Tibial nerve (tissue), 4 donors: ENCODE results near the gene GIGYF1. TPM values are rescaled to one million over a fixed set of nuclear protein-coding genes. Genes with fewer than 3 reads are reported as not detected.
"Not testable (repeated sequence)": the region's sequence is repeated elsewhere in the genome, so short reads cannot be mapped to it uniquely, and the experiment has no call there.

Source experiments
- DNase-seq, 2 donors: peaks; one replicate each; pipeline ENCODE4 v3.0.0-alpha.2; 2019; ENCODE audit warnings: low spot score in 2 of 2
- H3K27ac ChIP-seq, 4 donors: fragments of 200-600 bp; sonication (generic) in 3 of 4; one replicate each; pipeline ENCODE4 v1.5.1; 2017 to 2019; ENCODE audit warnings: mild to moderate bottlenecking in 1 of 4
- H3K27me3 ChIP-seq, 2 donors: fragments of 200-600 bp; sonication (generic) in 1 of 2; one replicate each; pipeline versions ENCODE4 v1.5.1 to v1.6.0; 2017 to 2019
- H3K36me3 ChIP-seq, 3 donors: fragments of 200-600 bp; sonication (generic); one replicate each; pipeline ENCODE4 v1.5.1; 2018 to 2019
- H3K4me1 ChIP-seq, 4 donors: fragments of 200-600 bp; sonication (generic) in 3 of 4; one replicate each; pipeline ENCODE4 v1.5.1; 2017 to 2019
- H3K4me3 ChIP-seq, 4 donors: fragments of 200-600 bp; sonication (generic) in 3 of 4; one replicate each; pipeline ENCODE4 v1.5.1; 2017 to 2019; ENCODE audit warnings: mild to moderate bottlenecking in 1 of 4, moderate library complexity in 1 of 4
- H3K9me3 ChIP-seq, 4 donors: fragments of 200-600 bp; sonication (generic) in 3 of 4; one replicate each; pipeline ENCODE4 v1.5.1; 2017 to 2019
- EP300 ChIP-seq, 2 donors: sonication (generic); formaldehyde crosslinking; IDR thresholded peaks; one replicate each; pipeline ENCODE4 v1.6.1; 2017; ENCODE audit warnings: antibody characterized with exemption in 2 of 2, mild to moderate bottlenecking in 1 of 2
- POLR2A ChIP-seq, 2 donors: fragments of 450-650 bp; IDR thresholded peaks; one replicate each; pipeline ENCODE4 v1.6.1; 2017; ENCODE audit warnings: antibody characterized with exemption in 2 of 2, mild to moderate bottlenecking in 2 of 2, moderate library complexity in 2 of 2
- WGBS, 2 donors: methylation state at CpG; one replicate each; pipeline ENCODE4 v1.1.5; 2018; 5-methylcytosine and 5-hydroxymethylcytosine counted together
- total RNA-seq, 4 donors: library from RNA; depleted of rRNA; stranded (reverse); fragments of >200 nt; gene quantifications; one replicate each; pipeline ENCODE4 v1.1.0, GENCODE V29; 2016
- TF ChIP-seq, protein P1 (sequence below), 5 experiments: fragments of 200-600 bp in 3 of 5; fragments of 450-650 bp in 2 of 5; sonication (generic) in 3 of 5; IDR thresholded peaks; one replicate each; pipeline ENCODE4 v1.5.1; 2016 to 2019; ENCODE audit warnings: antibody characterized with exemption in 5 of 5, mild to moderate bottlenecking in 3 of 5, moderate library complexity in 2 of 5

The GIGYF1 gene
- total RNA-seq, 4 donors from 2014 or later = 50.9 to 98.1 (median 64.7) TPM

DNA sequence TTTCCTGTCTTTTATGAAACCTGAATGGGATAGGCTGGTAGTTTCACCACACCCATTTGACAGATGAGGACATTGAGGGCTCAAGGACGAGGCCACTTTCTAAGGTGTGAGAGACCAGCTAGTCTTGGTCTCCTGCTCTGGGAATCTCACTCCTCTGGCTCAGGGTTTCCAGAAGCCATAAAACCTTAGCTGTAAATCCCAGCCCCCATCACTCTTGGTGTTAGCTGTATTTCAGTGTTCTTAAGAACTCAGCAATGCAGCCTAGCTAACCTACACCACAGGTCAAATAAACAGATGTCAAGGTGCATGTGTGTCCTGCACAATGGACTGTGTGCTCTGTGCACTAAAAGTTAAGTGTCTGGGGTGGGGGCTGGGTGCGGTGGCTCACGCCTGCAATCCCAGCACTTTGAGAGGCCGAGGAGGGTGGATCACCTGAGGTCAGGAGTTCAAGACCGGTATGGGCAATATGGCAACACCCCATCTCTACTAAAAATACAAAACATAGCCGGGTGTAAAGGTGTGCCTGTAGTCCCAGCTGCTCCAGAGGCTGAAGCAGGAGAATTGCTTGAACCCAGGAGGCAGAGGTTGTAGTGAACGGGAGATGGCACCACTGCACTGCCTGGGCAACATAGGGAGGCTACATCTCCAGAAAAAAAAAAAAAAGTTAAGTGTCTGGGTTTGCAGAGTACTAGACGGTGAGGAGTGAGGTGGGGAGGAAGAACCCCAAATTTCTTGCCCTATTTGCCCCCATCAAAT is 25.7 kb upstream of the GIGYF1 start:
- H3K36me3 ChIP-seq = no peaks in the 10 kb centered on the region
- H3K4me3 ChIP-seq = no peak overlapping the region
- TF ChIP-seq EP300 (IDR thresholded peaks at IDR 0.05) (no peak), POLR2A (IDR thresholded peaks at IDR 0.05) (no peak)
- TF ChIP-seq, protein P1, sequence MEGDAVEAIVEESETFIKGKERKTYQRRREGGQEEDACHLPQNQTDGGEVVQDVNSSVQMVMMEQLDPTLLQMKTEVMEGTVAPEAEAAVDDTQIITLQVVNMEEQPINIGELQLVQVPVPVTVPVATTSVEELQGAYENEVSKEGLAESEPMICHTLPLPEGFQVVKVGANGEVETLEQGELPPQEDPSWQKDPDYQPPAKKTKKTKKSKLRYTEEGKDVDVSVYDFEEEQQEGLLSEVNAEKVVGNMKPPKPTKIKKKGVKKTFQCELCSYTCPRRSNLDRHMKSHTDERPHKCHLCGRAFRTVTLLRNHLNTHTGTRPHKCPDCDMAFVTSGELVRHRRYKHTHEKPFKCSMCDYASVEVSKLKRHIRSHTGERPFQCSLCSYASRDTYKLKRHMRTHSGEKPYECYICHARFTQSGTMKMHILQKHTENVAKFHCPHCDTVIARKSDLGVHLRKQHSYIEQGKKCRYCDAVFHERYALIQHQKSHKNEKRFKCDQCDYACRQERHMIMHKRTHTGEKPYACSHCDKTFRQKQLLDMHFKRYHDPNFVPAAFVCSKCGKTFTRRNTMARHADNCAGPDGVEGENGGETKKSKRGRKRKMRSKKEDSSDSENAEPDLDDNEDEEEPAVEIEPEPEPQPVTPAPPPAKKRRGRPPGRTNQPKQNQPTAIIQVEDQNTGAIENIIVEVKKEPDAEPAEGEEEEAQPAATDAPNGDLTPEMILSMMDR (IDR thresholded peaks at IDR 0.05) = no peak
- peaks cover 0 to 6% (median 0%) of the 10 kb centered on the region in 4 donors for H3K9me3 ChIP-seq
- peaks cover 0 to 13% (median 3%) of the 10 kb centered on the region in 4 donors for H3K4me1 ChIP-seq
- DNase-seq = no peak
- peaks cover 0 to 44% of the 10 kb centered on the region in 2 donors for H3K27me3 ChIP-seq
- WGBS, 2 donors = 44 to 45% methylated on average over 8 of the region's 8 CpGs
- no peak overlapping the region for H3K27ac ChIP-seq

DNA sequence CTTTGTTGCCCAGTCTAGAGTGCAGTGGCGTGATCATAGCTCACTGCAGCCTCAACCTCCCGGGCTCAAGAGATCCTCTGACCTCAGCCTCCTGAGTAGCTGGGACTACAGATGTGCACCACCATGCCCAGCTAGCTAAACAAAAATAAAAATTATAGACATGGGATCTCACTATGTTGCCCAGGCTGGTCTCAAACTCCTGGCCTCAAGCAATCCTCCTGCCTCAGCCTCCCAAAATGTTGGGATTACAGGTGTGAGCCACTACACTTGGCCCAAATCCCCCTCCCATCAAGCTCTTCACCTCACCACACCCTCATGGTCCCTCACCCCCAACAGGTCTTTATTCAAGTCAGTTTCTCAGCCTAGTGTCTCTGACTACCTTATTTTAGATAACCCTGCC is 23.0 kb upstream of the GIGYF1 start:
- H3K9me3 ChIP-seq, H3K36me3 ChIP-seq, DNase-seq, H3K4me3 ChIP-seq, H3K27ac ChIP-seq: not testable (repeated sequence)
- peaks cover 0 to 32% of the 10 kb centered on the region in 2 donors for H3K27me3 ChIP-seq
- peaks cover 0 to 13% (median 3%) of the 10 kb centered on the region in 4 donors for H3K4me1 ChIP-seq
- 78 to 95% methylated on average over 2 of the region's 2 CpGs for WGBS, 2 donors

DNA sequence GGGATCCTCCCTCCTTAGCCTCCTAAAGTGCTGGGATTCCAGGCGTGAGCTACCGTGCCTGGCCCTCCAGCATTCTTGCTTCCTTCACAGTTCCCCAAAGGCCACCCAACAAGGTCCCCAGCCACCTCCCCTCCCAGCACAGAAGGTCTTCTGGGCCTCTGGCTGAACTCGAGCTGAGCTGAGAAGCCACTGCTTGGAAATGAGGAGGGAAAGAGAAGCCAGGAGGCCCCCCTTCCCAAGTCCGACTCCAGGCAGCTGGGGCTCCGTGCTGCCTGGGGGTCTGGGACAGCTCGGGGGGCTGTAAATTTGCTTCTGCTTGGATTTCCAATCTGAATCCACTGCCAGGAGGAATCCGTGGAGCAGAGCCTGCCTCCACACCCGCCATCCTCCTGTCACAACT is 20.7 kb upstream of the GIGYF1 start:
- Histone ChIP-seq H3K4me3 (no peak overlapping the region), H3K36me3 (no peaks in the 10 kb centered on the region), H3K27ac (no peak overlapping the region), H3K9me3 (peaks cover 0 to 6% (median 0%) of the 10 kb centered on the region in 4 donors), H3K4me1 (no peaks in the 10 kb centered on the region), H3K27me3 (peaks cover 0 to 9% of the 10 kb centered on the region in 2 donors)
- no peak for DNase-seq
- TF ChIP-seq EP300 (IDR thresholded peaks at IDR 0.05) (no peak), POLR2A (IDR thresholded peaks at IDR 0.05) (no peak)
- TF ChIP-seq, protein P1 (IDR thresholded peaks at IDR 0.05) = no peak
- 48 to 62% methylated on average over 8 of the region's 8 CpGs for WGBS, 2 donors

DNA sequence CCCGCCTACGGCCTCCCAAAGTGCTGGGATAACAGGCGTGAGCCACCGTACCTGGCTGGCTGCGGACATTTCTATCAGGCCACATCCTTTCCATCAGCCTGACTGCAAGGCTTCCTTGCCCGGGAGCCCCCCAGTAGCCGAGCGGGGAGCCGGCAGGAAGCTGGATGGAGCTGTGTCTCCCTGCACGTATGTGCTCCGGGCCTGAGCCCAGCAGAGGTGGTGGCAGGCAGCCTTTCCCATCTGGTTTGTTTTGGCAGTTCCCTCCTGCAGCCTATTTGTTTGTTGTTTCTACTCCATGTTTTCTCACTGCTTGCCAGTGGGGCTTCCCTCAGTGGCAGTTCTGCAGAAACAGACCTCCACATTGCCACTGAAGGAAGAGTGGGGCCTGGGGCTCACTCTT is 17.3 kb upstream of the GIGYF1 start:
- Histone ChIP-seq H3K4me3 (no peak overlapping the region), H3K27ac (peak overlapping the region in 1 of 4 donors; percentile 20), H3K4me1 (peaks cover 0 to 13% (median 8%) of the 10 kb centered on the region in 4 donors), H3K9me3 (no peaks in the 10 kb centered on the region), H3K27me3 (no peaks in the 10 kb centered on the region), H3K36me3 (peaks cover 0 to 17% (median 0%) of the 10 kb centered on the region in 3 donors)
- WGBS, 2 donors = 73 to 81% methylated on average over 11 of the region's 11 CpGs
- DNase-seq = no peak
- TF ChIP-seq EP300 (IDR thresholded peaks at IDR 0.05) (no peak), POLR2A (IDR thresholded peaks at IDR 0.05) (no peak)
- TF ChIP-seq, protein P1 (IDR thresholded peaks at IDR 0.05) = no peak

DNA sequence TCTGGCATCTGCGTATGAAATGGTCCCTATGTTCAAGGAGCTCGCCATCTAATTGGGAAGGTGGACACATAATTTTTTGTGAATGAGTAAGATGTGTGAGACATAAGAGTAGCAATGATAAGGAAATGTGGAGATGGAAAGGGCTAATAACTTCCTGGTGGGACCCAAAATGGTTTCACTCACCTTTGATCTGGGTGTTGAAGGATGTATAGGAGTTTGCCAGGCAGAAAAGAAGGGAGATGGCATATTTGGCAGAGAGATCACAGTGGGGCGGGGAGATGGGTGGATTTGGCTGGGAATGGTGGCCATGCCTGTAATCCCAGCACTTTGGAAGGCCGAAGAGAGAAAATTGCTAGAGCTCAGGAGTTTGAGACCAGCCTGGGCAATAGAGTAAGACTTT is 16.4 kb upstream of the GIGYF1 start:
- H3K36me3 ChIP-seq = peaks cover 0 to 17% (median 0%) of the 10 kb centered on the region in 3 donors
- 84 to 97% methylated on average over 4 of the region's 4 CpGs for WGBS, 2 donors
- peaks cover 0 to 14% (median 8%) of the 10 kb centered on the region in 4 donors for H3K4me1 ChIP-seq
- no peak overlapping the region for H3K27ac ChIP-seq
- TF ChIP-seq EP300 (IDR thresholded peaks at IDR 0.05) (no peak), POLR2A (IDR thresholded peaks at IDR 0.05) (no peak)
- TF ChIP-seq, protein P1 (IDR thresholded peaks at IDR 0.05) = no peak
- H3K4me3 ChIP-seq = no peak overlapping the region
- no peaks in the 10 kb centered on the region for H3K9me3 ChIP-seq
- DNase-seq = no peak
- H3K27me3 ChIP-seq = no peaks in the 10 kb centered on the region
